GM23338 (cell line): ENCODE measurements around the gene SPATA31C2.
"Not testable (repeated sequence)": the region's sequence is repeated elsewhere in the genome, so short reads cannot be mapped to it uniquely, and the experiment has no call there.

Source experiments
- CREB1 ChIP-seq: fragments of 250-450 bp; sonication (Bioruptor Pico); IDR thresholded peaks from 2 replicates; pipeline ENCODE4 v1.5.0; 2020; ENCODE audit warnings: low read depth, mild to moderate bottlenecking, moderate library complexity
- EZH2 ChIP-seq: fragments of 200-600 bp; sonication (generic); IDR thresholded peaks from one replicate; pipeline ENCODE4 v1.8.0; 2017; ENCODE audit warnings: antibody characterized with exemption, mild to moderate bottlenecking, low read depth; ENCODE audit not compliant: unreplicated experiment
- EZH2phosphoT487 ChIP-seq: fragments of 200-600 bp; sonication (generic); IDR thresholded peaks from one replicate; pipeline ENCODE4 v1.8.1; 2018; ENCODE audit warnings: antibody characterized with exemption; ENCODE audit not compliant: unreplicated experiment
- JUNB ChIP-seq: IDR thresholded peaks from one replicate; pipeline ENCODE4 v1.6.1; 2016; ENCODE audit warnings: antibody characterized with exemption; ENCODE audit not compliant: unreplicated experiment
- POLR2AphosphoS5 ChIP-seq: IDR thresholded peaks from 2 replicates; pipeline ENCODE4 v1.6.1; 2016; ENCODE audit warnings: antibody characterized with exemption, low read depth
- TF ChIP-seq, protein P1 (sequence below), 2 experiments: fragments of 200-600 bp in 1 of 2; sonication (generic) in 1 of 2; conservative IDR thresholded peaks; 2 replicates each; pipeline versions ENCODE4 v1.5.1 to v1.6.1; 2016 to 2017; ENCODE audit warnings: antibody characterized with exemption in 2 of 2, low read depth in 2 of 2, mild to moderate bottlenecking in 2 of 2, moderate library complexity in 1 of 2
- TF ChIP-seq, protein P2 (sequence below): IDR thresholded peaks from one replicate; pipeline ENCODE4 v1.6.1; 2018; ENCODE audit warnings: antibody characterized with exemption; ENCODE audit not compliant: unreplicated experiment

DNA sequence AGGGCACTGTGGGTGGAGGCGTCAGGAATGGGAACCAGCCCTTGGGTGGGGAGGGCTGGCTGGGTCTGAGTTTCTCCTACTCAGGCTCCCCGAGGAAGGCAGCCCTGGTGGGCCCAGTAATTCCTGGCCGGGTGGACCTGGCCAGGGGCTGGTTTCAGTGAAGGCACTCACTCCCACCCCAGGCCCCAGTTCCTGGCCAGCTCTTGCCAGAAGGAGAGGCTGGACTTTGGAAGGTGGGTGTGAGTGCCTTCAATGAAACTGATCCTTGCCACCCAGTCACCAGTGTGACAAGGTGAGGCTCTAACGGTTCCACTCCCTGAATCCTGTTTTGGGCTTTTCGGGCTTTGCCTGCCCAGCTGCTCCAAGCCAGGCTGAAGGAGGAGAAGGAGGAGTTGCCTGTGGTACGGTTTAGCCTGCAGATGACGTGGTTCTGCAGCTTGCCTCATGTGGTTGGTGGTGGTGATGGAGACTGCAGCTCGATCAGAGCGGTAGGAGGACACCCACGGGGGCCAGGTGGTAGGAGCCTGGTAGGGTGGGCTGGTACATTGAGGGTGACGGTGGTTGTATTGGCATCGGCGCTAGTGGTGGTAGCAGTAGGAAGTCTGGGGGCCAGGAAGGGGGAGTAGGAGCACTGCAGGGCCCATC, 23.2 kb downstream of the SPATA31C2 start:
- not testable (repeated sequence) for TF ChIP-seq EZH2; EZH2phosphoT487; JUNB; POLR2AphosphoS5; CREB1 (CRISPR knock-in tag)
- TF ChIP-seq, protein P1, sequence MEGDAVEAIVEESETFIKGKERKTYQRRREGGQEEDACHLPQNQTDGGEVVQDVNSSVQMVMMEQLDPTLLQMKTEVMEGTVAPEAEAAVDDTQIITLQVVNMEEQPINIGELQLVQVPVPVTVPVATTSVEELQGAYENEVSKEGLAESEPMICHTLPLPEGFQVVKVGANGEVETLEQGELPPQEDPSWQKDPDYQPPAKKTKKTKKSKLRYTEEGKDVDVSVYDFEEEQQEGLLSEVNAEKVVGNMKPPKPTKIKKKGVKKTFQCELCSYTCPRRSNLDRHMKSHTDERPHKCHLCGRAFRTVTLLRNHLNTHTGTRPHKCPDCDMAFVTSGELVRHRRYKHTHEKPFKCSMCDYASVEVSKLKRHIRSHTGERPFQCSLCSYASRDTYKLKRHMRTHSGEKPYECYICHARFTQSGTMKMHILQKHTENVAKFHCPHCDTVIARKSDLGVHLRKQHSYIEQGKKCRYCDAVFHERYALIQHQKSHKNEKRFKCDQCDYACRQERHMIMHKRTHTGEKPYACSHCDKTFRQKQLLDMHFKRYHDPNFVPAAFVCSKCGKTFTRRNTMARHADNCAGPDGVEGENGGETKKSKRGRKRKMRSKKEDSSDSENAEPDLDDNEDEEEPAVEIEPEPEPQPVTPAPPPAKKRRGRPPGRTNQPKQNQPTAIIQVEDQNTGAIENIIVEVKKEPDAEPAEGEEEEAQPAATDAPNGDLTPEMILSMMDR (conservative IDR thresholded peaks at IDR 0.05; ENCODE audit: low read depth in 2 of 2) = not testable (repeated sequence)
- TF ChIP-seq, protein P2, sequence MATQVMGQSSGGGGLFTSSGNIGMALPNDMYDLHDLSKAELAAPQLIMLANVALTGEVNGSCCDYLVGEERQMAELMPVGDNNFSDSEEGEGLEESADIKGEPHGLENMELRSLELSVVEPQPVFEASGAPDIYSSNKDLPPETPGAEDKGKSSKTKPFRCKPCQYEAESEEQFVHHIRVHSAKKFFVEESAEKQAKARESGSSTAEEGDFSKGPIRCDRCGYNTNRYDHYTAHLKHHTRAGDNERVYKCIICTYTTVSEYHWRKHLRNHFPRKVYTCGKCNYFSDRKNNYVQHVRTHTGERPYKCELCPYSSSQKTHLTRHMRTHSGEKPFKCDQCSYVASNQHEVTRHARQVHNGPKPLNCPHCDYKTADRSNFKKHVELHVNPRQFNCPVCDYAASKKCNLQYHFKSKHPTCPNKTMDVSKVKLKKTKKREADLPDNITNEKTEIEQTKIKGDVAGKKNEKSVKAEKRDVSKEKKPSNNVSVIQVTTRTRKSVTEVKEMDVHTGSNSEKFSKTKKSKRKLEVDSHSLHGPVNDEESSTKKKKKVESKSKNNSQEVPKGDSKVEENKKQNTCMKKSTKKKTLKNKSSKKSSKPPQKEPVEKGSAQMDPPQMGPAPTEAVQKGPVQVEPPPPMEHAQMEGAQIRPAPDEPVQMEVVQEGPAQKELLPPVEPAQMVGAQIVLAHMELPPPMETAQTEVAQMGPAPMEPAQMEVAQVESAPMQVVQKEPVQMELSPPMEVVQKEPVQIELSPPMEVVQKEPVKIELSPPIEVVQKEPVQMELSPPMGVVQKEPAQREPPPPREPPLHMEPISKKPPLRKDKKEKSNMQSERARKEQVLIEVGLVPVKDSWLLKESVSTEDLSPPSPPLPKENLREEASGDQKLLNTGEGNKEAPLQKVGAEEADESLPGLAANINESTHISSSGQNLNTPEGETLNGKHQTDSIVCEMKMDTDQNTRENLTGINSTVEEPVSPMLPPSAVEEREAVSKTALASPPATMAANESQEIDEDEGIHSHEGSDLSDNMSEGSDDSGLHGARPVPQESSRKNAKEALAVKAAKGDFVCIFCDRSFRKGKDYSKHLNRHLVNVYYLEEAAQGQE = not testable (repeated sequence)
